A549 (cell line): ENCODE data around the gene UTF1.

Experiments
- CBX2 ChIP-seq: fragments of 200-600 bp; sonication (generic); IDR thresholded peaks from 2 replicates; pipeline ENCODE4 v1.6.1; 2016; ENCODE audit warnings: low read depth, mild to moderate bottlenecking, borderline replicate concordance
- CTCF ChIP-seq: fragments of >200 bp; sonication (Bioruptor Twin); formaldehyde crosslinking; IDR thresholded peaks from 3 replicates; pipeline ENCODE4 v1.5.1; 2016
- FOSB ChIP-seq: fragments of 250-450 bp; sonication (Bioruptor Pico); IDR thresholded peaks from 2 replicates; pipeline ENCODE4 v1.5.0; 2020; ENCODE audit warnings: mild to moderate bottlenecking, moderate library complexity
- MYC ChIP-seq: IDR thresholded peaks from 2 replicates; pipeline ENCODE4 v1.6.1; 2012; ENCODE audit warnings: mild to moderate bottlenecking, inconsistent platforms, low read length, improper control_type of control experiment, borderline replicate concordance
- NR3C1 ChIP-seq: fragments of >200 bp; sonication (Bioruptor Twin); formaldehyde crosslinking; IDR thresholded peaks from 3 replicates; pipeline ENCODE4 v1.6.1; 2017

GRCh38 chr10:133243593-133243992, 13.6 kb downstream of the UTF1 start:
- TF ChIP-seq CTCF (no peak), NR3C1 (no peak), MYC (no peak), FOSB (CRISPR knock-in tag) (no peak), CBX2 (no peak)
